Adrenal gland (tissue), 5 donors: ENCODE data around the gene ZNF586.
"Not testable (repeated sequence)": the region's sequence is repeated elsewhere in the genome, so short reads cannot be mapped to it uniquely, and the experiment has no call there.

ENCODE experiments used
- POLR2A ChIP-seq, 2 donors: fragments of 450-650 bp; IDR thresholded peaks; one replicate each; pipeline ENCODE4 v1.6.1; 2017; ENCODE audit warnings: antibody characterized with exemption in 2 of 2, mild to moderate bottlenecking in 2 of 2, moderate library complexity in 1 of 2
- TF ChIP-seq, protein P1 (sequence below), 6 experiments: fragments of 450-650 bp in 4 of 6; fragments of 200-600 bp in 2 of 6; sonication (generic) in 1 of 6; IDR thresholded peaks; 1 replicate in 5 of 6; 2 replicates in 1 of 6; pipeline versions ENCODE4 v1.5.1 to v1.8.0; 2016 to 2021; ENCODE audit warnings: antibody characterized with exemption in 6 of 6, mild to moderate bottlenecking in 2 of 6, moderate library complexity in 1 of 6
- donor health status: DM: no; HTN: no; CAD: no.

DNA sequence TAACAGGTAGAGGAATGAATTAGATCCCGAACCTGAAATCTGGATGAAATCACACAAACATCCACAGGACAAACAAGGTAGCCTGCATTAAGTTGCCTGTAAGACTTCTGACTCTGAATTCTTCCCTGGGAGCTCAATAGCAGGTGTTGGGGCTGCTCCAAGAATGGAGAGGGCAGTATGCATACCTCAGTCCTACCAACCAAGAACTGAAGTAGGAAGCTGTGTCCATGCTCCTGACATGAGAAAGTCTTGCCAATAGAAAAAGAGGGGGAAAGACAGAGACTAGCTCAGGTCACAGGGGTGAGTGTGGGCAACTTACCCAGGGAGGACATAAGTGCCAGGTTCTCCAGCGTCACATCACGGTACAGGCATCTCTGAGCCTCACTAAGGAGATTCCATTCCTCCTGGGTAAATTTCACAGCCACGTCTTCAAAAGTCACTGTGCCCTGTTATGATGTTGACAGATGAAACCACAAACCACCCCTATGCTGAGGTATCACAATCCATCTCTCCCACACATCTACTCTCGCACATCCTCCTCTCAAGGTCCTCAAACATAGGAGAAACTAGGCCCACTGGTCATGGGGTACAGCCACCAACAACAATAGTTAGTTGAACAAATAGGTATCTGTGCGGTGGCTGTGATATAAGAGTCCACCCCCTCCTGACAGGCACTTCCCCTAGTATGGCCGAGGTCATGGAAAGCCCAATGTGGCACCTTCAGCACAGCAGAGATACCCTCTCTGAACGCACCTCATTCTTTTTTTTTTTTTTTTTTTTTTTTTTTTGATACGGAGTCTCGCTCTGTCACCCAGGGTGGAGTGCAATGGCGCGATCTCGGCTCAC, 43.7 kb downstream of the ZNF586 start:
- TF ChIP-seq, protein P1, sequence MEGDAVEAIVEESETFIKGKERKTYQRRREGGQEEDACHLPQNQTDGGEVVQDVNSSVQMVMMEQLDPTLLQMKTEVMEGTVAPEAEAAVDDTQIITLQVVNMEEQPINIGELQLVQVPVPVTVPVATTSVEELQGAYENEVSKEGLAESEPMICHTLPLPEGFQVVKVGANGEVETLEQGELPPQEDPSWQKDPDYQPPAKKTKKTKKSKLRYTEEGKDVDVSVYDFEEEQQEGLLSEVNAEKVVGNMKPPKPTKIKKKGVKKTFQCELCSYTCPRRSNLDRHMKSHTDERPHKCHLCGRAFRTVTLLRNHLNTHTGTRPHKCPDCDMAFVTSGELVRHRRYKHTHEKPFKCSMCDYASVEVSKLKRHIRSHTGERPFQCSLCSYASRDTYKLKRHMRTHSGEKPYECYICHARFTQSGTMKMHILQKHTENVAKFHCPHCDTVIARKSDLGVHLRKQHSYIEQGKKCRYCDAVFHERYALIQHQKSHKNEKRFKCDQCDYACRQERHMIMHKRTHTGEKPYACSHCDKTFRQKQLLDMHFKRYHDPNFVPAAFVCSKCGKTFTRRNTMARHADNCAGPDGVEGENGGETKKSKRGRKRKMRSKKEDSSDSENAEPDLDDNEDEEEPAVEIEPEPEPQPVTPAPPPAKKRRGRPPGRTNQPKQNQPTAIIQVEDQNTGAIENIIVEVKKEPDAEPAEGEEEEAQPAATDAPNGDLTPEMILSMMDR (IDR thresholded peaks at IDR 0.05) = not testable (repeated sequence)
- not testable (repeated sequence) for TF ChIP-seq POLR2A (IDR thresholded peaks at IDR 0.05)
